HEK293 (cell line): Measurements from ENCODE around the gene PDE4B.
A peak's percentile ranks its signal among the peaks of the same experiment; 100 is the strongest.

Experiments used
- ZBTB7A ChIP-seq: fragments of 450-650 bp; formaldehyde crosslinking; IDR thresholded peaks from 2 replicates; pipeline ENCODE4 v1.5.1; 2016; ENCODE audit warnings: low read depth, missing biosample characterization, missing genetic modification characterization
- ZNF10 ChIP-seq: fragments of 450-650 bp; formaldehyde crosslinking; IDR thresholded peaks from 2 replicates; pipeline ENCODE4 v1.5.1; 2017; ENCODE audit warnings: missing biosample characterization, missing genetic modification characterization
- ZNF114 ChIP-seq: fragments of 450-650 bp; formaldehyde crosslinking; IDR thresholded peaks from 2 replicates; pipeline ENCODE4 v1.5.0; 2017; ENCODE audit warnings: missing biosample characterization, missing genetic modification characterization
- ZNF133 ChIP-seq: fragments of 450-650 bp; formaldehyde crosslinking; IDR thresholded peaks from 2 replicates; pipeline ENCODE4 v1.5.1; 2016; ENCODE audit warnings: missing biosample characterization, missing genetic modification characterization
- ZNF223 ChIP-seq: fragments of 450-650 bp; formaldehyde crosslinking; IDR thresholded peaks from 2 replicates; pipeline ENCODE4 v1.5.1; 2016; ENCODE audit warnings: missing biosample characterization, missing genetic modification characterization
- ZNF501 ChIP-seq: fragments of 450-650 bp; formaldehyde crosslinking; IDR thresholded peaks from 2 replicates; pipeline ENCODE4 v1.5.1; 2016; ENCODE audit warnings: missing biosample characterization, missing genetic modification characterization
- ZNF610 ChIP-seq: fragments of 450-650 bp; formaldehyde crosslinking; IDR thresholded peaks from 2 replicates; pipeline ENCODE4 v1.5.1; 2016; ENCODE audit warnings: missing biosample characterization, missing genetic modification characterization, borderline replicate concordance
- TF ChIP-seq, protein P1 (sequence below): fragments of 450-650 bp; formaldehyde crosslinking; IDR thresholded peaks from 2 replicates; pipeline ENCODE4 v1.5.1; 2016; ENCODE audit warnings: missing biosample characterization, missing genetic modification characterization
- TF ChIP-seq, protein P2 (sequence below): fragments of 450-650 bp; formaldehyde crosslinking; IDR thresholded peaks from 2 replicates; pipeline ENCODE4 v1.5.1; 2016; ENCODE audit warnings: missing biosample characterization, missing genetic modification characterization
- TF ChIP-seq, protein P3 (sequence below): fragments of 450-650 bp; formaldehyde crosslinking; IDR thresholded peaks from 2 replicates; pipeline ENCODE4 v1.5.1; 2016; ENCODE audit warnings: missing biosample characterization, missing genetic modification characterization, low read depth
- TF ChIP-seq, protein P4 (sequence below): fragments of 450-650 bp; formaldehyde crosslinking; IDR thresholded peaks from 2 replicates; pipeline ENCODE4 v1.5.1; 2016; ENCODE audit warnings: missing biosample characterization, missing genetic modification characterization
- TF ChIP-seq, protein P5 (sequence below): fragments of 450-650 bp; formaldehyde crosslinking; IDR thresholded peaks from 2 replicates; pipeline ENCODE4 v1.5.1; 2016; ENCODE audit warnings: missing biosample characterization, missing genetic modification characterization, borderline replicate concordance

DNA sequence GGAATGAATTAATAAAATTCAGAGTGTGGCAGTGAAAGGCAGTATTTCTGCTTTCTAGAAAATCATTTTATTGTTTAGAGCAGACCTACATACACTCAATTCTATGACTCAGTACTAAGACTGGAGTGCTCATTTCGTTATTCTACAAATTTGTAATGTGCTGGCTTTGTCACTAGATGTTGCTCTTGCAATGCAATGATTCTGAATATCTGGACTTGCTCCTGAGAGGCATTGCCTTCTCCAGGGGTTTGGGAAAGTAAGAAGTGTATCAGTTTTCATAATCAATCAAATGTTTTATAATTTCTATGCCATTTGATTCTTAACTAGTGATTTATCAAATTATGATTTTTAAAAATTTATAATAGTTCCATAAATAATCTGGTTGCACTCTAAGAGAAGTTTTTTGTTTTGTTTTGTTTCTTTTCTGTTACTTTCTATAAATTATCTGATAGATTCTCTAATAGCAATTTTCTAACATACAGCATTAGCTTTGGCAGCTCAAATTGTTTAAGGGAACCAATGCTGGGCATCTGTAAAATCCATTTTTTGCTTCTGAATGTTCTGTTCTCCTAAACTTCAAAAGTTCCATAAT lies 460.7 kb downstream of the PDE4B start:
- TF ChIP-seq ZNF114: no peak
- no peak for TF ChIP-seq ZNF223 (tag by site-specific recombination)
- TF ChIP-seq, protein P1, sequence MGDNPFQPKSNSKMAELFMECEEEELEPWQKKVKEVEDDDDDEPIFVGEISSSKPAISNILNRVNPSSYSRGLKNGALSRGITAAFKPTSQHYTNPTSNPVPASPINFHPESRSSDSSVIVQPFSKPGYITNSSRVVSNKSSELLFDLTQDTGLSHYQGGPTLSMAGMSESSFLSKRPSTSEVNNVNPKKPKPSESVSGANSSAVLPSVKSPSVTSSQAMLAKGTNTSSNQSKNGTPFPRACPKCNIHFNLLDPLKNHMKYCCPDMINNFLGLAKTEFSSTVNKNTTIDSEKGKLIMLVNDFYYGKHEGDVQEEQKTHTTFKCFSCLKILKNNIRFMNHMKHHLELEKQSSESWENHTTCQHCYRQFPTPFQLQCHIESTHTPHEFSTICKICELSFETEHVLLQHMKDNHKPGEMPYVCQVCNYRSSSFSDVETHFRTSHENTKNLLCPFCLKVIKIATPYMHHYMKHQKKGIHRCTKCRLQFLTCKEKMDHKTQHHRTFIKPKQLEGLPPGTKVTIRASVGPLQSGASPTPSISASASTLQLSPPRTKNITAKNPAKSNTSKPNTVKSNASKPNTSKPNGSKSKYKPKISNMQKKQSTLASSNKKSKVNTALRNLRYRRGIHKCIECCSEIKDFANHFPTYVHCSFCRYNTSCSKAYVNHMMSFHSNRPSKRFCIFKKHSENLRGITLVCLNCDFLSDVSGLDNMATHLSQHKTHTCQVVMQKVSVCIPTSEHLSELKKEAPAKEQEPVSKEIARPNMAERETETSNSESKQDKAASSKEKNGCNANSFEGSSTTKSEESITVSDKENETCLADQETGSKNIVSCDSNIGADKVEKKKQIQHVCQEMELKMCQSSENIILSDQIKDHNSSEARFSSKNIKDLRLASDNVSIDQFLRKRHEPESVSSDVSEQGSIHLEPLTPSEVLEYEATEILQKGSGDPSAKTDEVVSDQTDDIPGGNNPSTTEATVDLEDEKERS (tag by site-specific recombination): no peak
- TF ChIP-seq, protein P2, sequence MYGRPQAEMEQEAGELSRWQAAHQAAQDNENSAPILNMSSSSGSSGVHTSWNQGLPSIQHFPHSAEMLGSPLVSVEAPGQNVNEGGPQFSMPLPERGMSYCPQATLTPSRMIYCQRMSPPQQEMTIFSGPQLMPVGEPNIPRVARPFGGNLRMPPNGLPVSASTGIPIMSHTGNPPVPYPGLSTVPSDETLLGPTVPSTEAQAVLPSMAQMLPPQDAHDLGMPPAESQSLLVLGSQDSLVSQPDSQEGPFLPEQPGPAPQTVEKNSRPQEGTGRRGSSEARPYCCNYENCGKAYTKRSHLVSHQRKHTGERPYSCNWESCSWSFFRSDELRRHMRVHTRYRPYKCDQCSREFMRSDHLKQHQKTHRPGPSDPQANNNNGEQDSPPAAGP: no peak
- TF ChIP-seq ZNF10 (tag by site-specific recombination): no peak
- TF ChIP-seq, protein P3, sequence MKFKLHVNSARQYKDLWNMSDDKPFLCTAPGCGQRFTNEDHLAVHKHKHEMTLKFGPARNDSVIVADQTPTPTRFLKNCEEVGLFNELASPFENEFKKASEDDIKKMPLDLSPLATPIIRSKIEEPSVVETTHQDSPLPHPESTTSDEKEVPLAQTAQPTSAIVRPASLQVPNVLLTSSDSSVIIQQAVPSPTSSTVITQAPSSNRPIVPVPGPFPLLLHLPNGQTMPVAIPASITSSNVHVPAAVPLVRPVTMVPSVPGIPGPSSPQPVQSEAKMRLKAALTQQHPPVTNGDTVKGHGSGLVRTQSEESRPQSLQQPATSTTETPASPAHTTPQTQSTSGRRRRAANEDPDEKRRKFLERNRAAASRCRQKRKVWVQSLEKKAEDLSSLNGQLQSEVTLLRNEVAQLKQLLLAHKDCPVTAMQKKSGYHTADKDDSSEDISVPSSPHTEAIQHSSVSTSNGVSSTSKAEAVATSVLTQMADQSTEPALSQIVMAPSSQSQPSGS (tag by site-specific recombination): no peak
- TF ChIP-seq, protein P4, sequence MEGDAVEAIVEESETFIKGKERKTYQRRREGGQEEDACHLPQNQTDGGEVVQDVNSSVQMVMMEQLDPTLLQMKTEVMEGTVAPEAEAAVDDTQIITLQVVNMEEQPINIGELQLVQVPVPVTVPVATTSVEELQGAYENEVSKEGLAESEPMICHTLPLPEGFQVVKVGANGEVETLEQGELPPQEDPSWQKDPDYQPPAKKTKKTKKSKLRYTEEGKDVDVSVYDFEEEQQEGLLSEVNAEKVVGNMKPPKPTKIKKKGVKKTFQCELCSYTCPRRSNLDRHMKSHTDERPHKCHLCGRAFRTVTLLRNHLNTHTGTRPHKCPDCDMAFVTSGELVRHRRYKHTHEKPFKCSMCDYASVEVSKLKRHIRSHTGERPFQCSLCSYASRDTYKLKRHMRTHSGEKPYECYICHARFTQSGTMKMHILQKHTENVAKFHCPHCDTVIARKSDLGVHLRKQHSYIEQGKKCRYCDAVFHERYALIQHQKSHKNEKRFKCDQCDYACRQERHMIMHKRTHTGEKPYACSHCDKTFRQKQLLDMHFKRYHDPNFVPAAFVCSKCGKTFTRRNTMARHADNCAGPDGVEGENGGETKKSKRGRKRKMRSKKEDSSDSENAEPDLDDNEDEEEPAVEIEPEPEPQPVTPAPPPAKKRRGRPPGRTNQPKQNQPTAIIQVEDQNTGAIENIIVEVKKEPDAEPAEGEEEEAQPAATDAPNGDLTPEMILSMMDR (tag by site-specific recombination): peak; percentile 59; the same call in 1 of the 2 replicates
- TF ChIP-seq, protein P5, sequence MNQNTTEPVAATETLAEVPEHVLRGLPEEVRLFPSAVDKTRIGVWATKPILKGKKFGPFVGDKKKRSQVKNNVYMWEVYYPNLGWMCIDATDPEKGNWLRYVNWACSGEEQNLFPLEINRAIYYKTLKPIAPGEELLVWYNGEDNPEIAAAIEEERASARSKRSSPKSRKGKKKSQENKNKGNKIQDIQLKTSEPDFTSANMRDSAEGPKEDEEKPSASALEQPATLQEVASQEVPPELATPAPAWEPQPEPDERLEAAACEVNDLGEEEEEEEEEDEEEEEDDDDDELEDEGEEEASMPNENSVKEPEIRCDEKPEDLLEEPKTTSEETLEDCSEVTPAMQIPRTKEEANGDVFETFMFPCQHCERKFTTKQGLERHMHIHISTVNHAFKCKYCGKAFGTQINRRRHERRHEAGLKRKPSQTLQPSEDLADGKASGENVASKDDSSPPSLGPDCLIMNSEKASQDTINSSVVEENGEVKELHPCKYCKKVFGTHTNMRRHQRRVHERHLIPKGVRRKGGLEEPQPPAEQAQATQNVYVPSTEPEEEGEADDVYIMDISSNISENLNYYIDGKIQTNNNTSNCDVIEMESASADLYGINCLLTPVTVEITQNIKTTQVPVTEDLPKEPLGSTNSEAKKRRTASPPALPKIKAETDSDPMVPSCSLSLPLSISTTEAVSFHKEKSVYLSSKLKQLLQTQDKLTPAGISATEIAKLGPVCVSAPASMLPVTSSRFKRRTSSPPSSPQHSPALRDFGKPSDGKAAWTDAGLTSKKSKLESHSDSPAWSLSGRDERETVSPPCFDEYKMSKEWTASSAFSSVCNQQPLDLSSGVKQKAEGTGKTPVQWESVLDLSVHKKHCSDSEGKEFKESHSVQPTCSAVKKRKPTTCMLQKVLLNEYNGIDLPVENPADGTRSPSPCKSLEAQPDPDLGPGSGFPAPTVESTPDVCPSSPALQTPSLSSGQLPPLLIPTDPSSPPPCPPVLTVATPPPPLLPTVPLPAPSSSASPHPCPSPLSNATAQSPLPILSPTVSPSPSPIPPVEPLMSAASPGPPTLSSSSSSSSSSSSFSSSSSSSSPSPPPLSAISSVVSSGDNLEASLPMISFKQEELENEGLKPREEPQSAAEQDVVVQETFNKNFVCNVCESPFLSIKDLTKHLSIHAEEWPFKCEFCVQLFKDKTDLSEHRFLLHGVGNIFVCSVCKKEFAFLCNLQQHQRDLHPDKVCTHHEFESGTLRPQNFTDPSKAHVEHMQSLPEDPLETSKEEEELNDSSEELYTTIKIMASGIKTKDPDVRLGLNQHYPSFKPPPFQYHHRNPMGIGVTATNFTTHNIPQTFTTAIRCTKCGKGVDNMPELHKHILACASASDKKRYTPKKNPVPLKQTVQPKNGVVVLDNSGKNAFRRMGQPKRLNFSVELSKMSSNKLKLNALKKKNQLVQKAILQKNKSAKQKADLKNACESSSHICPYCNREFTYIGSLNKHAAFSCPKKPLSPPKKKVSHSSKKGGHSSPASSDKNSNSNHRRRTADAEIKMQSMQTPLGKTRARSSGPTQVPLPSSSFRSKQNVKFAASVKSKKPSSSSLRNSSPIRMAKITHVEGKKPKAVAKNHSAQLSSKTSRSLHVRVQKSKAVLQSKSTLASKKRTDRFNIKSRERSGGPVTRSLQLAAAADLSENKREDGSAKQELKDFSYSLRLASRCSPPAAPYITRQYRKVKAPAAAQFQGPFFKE (tag by site-specific recombination): no peak
- TF ChIP-seq ZNF501 (tag by site-specific recombination): no peak
- no peak for TF ChIP-seq ZNF133 (tag by site-specific recombination)
- TF ChIP-seq ZBTB7A (tag by site-specific recombination): no peak
- TF ChIP-seq ZNF610 (tag by site-specific recombination): no peak
